ENCODE results near the gene SNAPC4. TPM values are rescaled to one million over a fixed set of nuclear protein-coding genes. Genes with fewer than 3 reads are reported as not detected.

The SNAPC4 gene
- total RNA-seq, 1 donor from 2014 or later: 26.7 TPM

GRCh38 chr9:136375096-136375495, 24.9 kb downstream of the SNAPC4 start:
- peaks cover 3% of the 10 kb centered on the region for H3K36me3 Mint-ChIP-seq (ENCODE audit: low read depth)
- no peak for DNase-seq (ENCODE audit: low spot score)
- intact Hi-C loops (cut with micrococcal nuclease): no loop called here
- no peaks in the 10 kb centered on the region for H3K27me3 Mint-ChIP-seq (ENCODE audit: insufficient read depth)
- no peaks in the 10 kb centered on the region for H3K4me1 Mint-ChIP-seq (ENCODE audit: low read depth)
- H3K4me3 Mint-ChIP-seq: no peak overlapping the region
- no peaks in the 10 kb centered on the region for H3K9me3 Mint-ChIP-seq
- no peak overlapping the region for H3K27ac Mint-ChIP-seq

- Mint-ChIP-seq H3K36me3 (ENCODE audit: low read depth) (peaks cover 3% of the 10 kb centered on the region), H3K27ac (no peak overlapping the region), H3K9me3 (no peaks in the 10 kb centered on the region), H3K4me3 (no peak overlapping the region), H3K27me3 (ENCODE audit: insufficient read depth) (no peaks in the 10 kb centered on the region), H3K4me1 (ENCODE audit: low read depth) (no peaks in the 10 kb centered on the region)
- intact Hi-C loops (cut with micrococcal nuclease): no loop called here
- DNase-seq (ENCODE audit: low spot score): no peak
Measured at GRCh38 chr9:136374183-136374575, 25.8 kb downstream of the SNAPC4 start.

GRCh38 chr9:136373300-136374182, 26.4 kb downstream of the SNAPC4 start, which contains the start of gene CARD9:
Gene CARD9 (minus strand): TSS chr9:136373669. CDS start chr9:136372078, 1,591 bp downstream.
- intact Hi-C loops (cut with micrococcal nuclease): no loop called here
- Mint-ChIP-seq H3K36me3 (ENCODE audit: low read depth) (peaks cover 1% of the 10 kb centered on the region), H3K9me3 (no peaks in the 10 kb centered on the region), H3K4me3 (peak within 1 kb of the TSS; percentile 57), H3K4me1 (ENCODE audit: low read depth) (no peaks in the 10 kb centered on the region), H3K27me3 (ENCODE audit: insufficient read depth) (no peaks in the 10 kb centered on the region), H3K27ac (no peak within 1 kb of the TSS)
- DNase-seq (ENCODE audit: low spot score): no peak

GRCh38 chr9:136372561-136373299, 27.2 kb downstream of the SNAPC4 start:
- Mint-ChIP-seq H3K4me3 (peak overlapping the region; percentile 57), H3K36me3 (ENCODE audit: low read depth) (peaks cover 1% of the 10 kb centered on the region), H3K27me3 (ENCODE audit: insufficient read depth) (no peaks in the 10 kb centered on the region), H3K9me3 (no peaks in the 10 kb centered on the region), H3K27ac (no peak overlapping the region), H3K4me1 (ENCODE audit: low read depth) (no peaks in the 10 kb centered on the region)
- DNase-seq (ENCODE audit: low spot score): no peak
- intact Hi-C loops (cut with micrococcal nuclease): no loop called here

GRCh38 chr9:136372006-136372405, 28.0 kb downstream of the SNAPC4 start:
- no peaks in the 10 kb centered on the region for H3K4me1 Mint-ChIP-seq (ENCODE audit: low read depth)
- intact Hi-C loops (cut with micrococcal nuclease): no loop called here

GRCh38 chr9:136371533-136371880, 28.5 kb downstream of the SNAPC4 start:
- Mint-ChIP-seq H3K36me3 (ENCODE audit: low read depth) (peaks cover 1% of the 10 kb centered on the region), H3K4me1 (ENCODE audit: low read depth) (no peaks in the 10 kb centered on the region), H3K27ac (no peak overlapping the region), H3K4me3 (no peak overlapping the region), H3K27me3 (ENCODE audit: insufficient read depth) (no peaks in the 10 kb centered on the region), H3K9me3 (no peaks in the 10 kb centered on the region)
- intact Hi-C loops (cut with micrococcal nuclease): no loop called here
- DNase-seq (ENCODE audit: low spot score): no peak

More at GRCh38 chr9:136372006-136372405, 28.0 kb downstream of the SNAPC4 start:
- Mint-ChIP-seq H3K9me3 (no peaks in the 10 kb centered on the region), H3K36me3 (ENCODE audit: low read depth) (peaks cover 1% of the 10 kb centered on the region), H3K4me3 (no peak overlapping the region), H3K27ac (no peak overlapping the region), H3K27me3 (ENCODE audit: insufficient read depth) (no peaks in the 10 kb centered on the region)
- no peak for DNase-seq (ENCODE audit: low spot score)

GRCh38 chr9:136370687-136371532, 29.1 kb downstream of the SNAPC4 start:
- Mint-ChIP-seq H3K4me3 (no peak overlapping the region), H3K27ac (no peak overlapping the region), H3K4me1 (ENCODE audit: low read depth) (no peaks in the 10 kb centered on the region), H3K27me3 (ENCODE audit: insufficient read depth) (no peaks in the 10 kb centered on the region), H3K9me3 (no peaks in the 10 kb centered on the region), H3K36me3 (ENCODE audit: low read depth) (peaks cover 1% of the 10 kb centered on the region)
- DNase-seq (ENCODE audit: low spot score): no peak
- intact Hi-C loops (cut with micrococcal nuclease): no loop called here

- H3K4me1 Mint-ChIP-seq (ENCODE audit: low read depth): no peaks in the 10 kb centered on the region
- H3K36me3 Mint-ChIP-seq (ENCODE audit: low read depth): peaks cover 1% of the 10 kb centered on the region
- intact Hi-C loops (cut with micrococcal nuclease): no loop called here
- H3K27me3 Mint-ChIP-seq (ENCODE audit: insufficient read depth): no peaks in the 10 kb centered on the region
- no peak overlapping the region for H3K4me3 Mint-ChIP-seq
- no peak overlapping the region for H3K27ac Mint-ChIP-seq
- DNase-seq (ENCODE audit: low spot score): no peak
- H3K9me3 Mint-ChIP-seq: no peaks in the 10 kb centered on the region
Measured at GRCh38 chr9:136370037-136370436, 29.9 kb downstream of the SNAPC4 start.

GRCh38 chr9:136368190-136368589, 31.8 kb downstream of the SNAPC4 start:
- H3K36me3 Mint-ChIP-seq (ENCODE audit: low read depth): peaks cover 3% of the 10 kb centered on the region
- H3K4me1 Mint-ChIP-seq (ENCODE audit: low read depth): no peaks in the 10 kb centered on the region
- no peak for DNase-seq (ENCODE audit: low spot score)
- no peak overlapping the region for H3K27ac Mint-ChIP-seq
- no peak overlapping the region for H3K4me3 Mint-ChIP-seq
- intact Hi-C loops (cut with micrococcal nuclease): no loop called here
- H3K27me3 Mint-ChIP-seq (ENCODE audit: insufficient read depth): no peaks in the 10 kb centered on the region
- no peaks in the 10 kb centered on the region for H3K9me3 Mint-ChIP-seq

GRCh38 chr9:136367296-136368145, 32.4 kb downstream of the SNAPC4 start:
- Mint-ChIP-seq H3K4me1 (ENCODE audit: low read depth) (peaks cover 4% of the 10 kb centered on the region), H3K4me3 (no peak overlapping the region), H3K9me3 (no peaks in the 10 kb centered on the region), H3K27ac (no peak overlapping the region), H3K27me3 (ENCODE audit: insufficient read depth) (no peaks in the 10 kb centered on the region), H3K36me3 (ENCODE audit: low read depth) (peaks cover 3% of the 10 kb centered on the region)
- intact Hi-C loops (cut with micrococcal nuclease): no loop called here
- DNase-seq (ENCODE audit: low spot score): no peak

- H3K4me3 Mint-ChIP-seq: no peak overlapping the region
- peaks cover 6% of the 10 kb centered on the region for H3K4me1 Mint-ChIP-seq (ENCODE audit: low read depth)
- H3K36me3 Mint-ChIP-seq (ENCODE audit: low read depth): peaks cover 3% of the 10 kb centered on the region
Measured at GRCh38 chr9:136366826-136367225, 33.1 kb downstream of the SNAPC4 start.

GRCh38 chr9:136365775-136366222, 34.2 kb downstream of the SNAPC4 start:
- Mint-ChIP-seq H3K27ac (no peak overlapping the region), H3K4me3 (no peak overlapping the region), H3K9me3 (no peaks in the 10 kb centered on the region), H3K36me3 (ENCODE audit: low read depth) (peaks cover 4% of the 10 kb centered on the region), H3K4me1 (ENCODE audit: low read depth) (peaks cover 6% of the 10 kb centered on the region), H3K27me3 (ENCODE audit: insufficient read depth) (no peaks in the 10 kb centered on the region)
- intact Hi-C loops (cut with micrococcal nuclease): no loop called here
- DNase-seq (ENCODE audit: low spot score): no peak

More at GRCh38 chr9:136366826-136367225, 33.1 kb downstream of the SNAPC4 start:
- Mint-ChIP-seq H3K9me3 (no peaks in the 10 kb centered on the region), H3K27ac (no peak overlapping the region), H3K27me3 (ENCODE audit: insufficient read depth) (no peaks in the 10 kb centered on the region)
- DNase-seq (ENCODE audit: low spot score): no peak
- intact Hi-C loops (cut with micrococcal nuclease): no loop called here
